Spinal cord (tissue), 10 donors: Measurements from ENCODE around the gene KCNJ9. TPM values are rescaled to one million over a fixed set of nuclear protein-coding genes. Genes with fewer than 3 reads are reported as not detected.

Source experiments
- DNase-seq, 6 donors: peaks; one replicate each; pipeline versions ENCODE4 v3.0.0 to v3.0.0-alpha.2; 2013 to 2015; ENCODE audit warnings: low spot score in 6 of 6, low read depth in 4 of 6
- H3K27ac ChIP-seq: one replicate; pipeline ENCODE4 v1.5.1; 2013; ENCODE audit warnings: low read depth, low read length, control low read depth
- H3K27me3 ChIP-seq: one replicate; pipeline ENCODE4 v1.6.1; 2013; ENCODE audit warnings: low read length; ENCODE audit not compliant: control insufficient read depth, insufficient read depth
- H3K36me3 ChIP-seq: one replicate; pipeline ENCODE4 v1.6.1; 2013; ENCODE audit warnings: low read length; ENCODE audit not compliant: control insufficient read depth, insufficient read depth
- H3K4me1 ChIP-seq: one replicate; pipeline ENCODE4 v1.6.1; 2013; ENCODE audit warnings: low read length; ENCODE audit not compliant: control insufficient read depth, insufficient read depth
- H3K4me3 ChIP-seq: one replicate; pipeline ENCODE4 v1.5.1; 2013; ENCODE audit warnings: low read depth, low read length, control low read depth
- H3K9me3 ChIP-seq: one replicate; pipeline ENCODE4 v1.6.1; 2013; ENCODE audit warnings: low read length; ENCODE audit not compliant: control insufficient read depth, insufficient read depth
- WGBS: methylation state at CpG from one replicate; pipeline ENCODE4 v1.1.5; 2013; ENCODE audit warnings: missing lambda C conversion rate; ENCODE audit not compliant: insufficient coverage; 5-methylcytosine and 5-hydroxymethylcytosine counted together
- polyA plus RNA-seq, 2 donors: library from polyadenylated mRNA; unstranded; fragments of 120-200 nt; gene quantifications; one replicate each; pipeline ENCODE4 v1.2.1, GENCODE V29; 2013; ENCODE audit not compliant: insufficient read length in 2 of 2
- total RNA-seq, 2 donors: library from RNA; depleted of rRNA in 1 of 2; stranded (reverse); fragments of 120-200 nt in 1 of 2; fragments of >200 nt in 1 of 2; gene quantifications; one replicate each; pipeline versions ENCODE4 v1.2.3 to v1.2.4, GENCODE V29; 2013 to 2014
- donor health status: healthy.

Gene KCNJ9
- total and polyA plus RNA-seq, 4 donors, result 2.3 to 11.2 (median 7.7) TPM

DNA sequence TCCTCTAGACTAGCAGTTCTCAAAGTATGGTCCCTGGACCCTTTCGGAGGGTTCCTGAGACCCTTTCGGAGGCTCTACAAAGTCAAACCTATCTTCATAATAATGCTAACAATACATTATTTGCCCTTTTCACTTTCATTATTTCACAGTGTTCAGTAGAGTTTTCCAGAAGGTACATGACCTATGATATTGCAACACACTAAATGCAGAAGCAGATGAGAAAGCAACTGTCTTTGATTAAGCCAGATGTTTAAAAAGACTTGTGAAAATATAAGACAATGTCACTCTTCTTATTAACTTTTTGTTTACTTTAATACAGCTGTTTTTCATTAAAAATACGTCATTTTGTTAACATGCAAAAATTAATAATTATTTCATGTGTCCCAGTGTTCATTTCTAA, 17.2 kb upstream of the KCNJ9 start:
- Histone ChIP-seq H3K36me3 (no peaks in the 10 kb centered on the region), H3K4me3 (no peak overlapping the region), H3K27ac (no peak overlapping the region), H3K9me3 (no peaks in the 10 kb centered on the region), H3K27me3 (no peaks in the 10 kb centered on the region), H3K4me1 (peaks cover 71% of the 10 kb centered on the region)
- WGBS, result 93% methylated on average over 2 of the region's 3 CpGs
- no peak for DNase-seq

DNA sequence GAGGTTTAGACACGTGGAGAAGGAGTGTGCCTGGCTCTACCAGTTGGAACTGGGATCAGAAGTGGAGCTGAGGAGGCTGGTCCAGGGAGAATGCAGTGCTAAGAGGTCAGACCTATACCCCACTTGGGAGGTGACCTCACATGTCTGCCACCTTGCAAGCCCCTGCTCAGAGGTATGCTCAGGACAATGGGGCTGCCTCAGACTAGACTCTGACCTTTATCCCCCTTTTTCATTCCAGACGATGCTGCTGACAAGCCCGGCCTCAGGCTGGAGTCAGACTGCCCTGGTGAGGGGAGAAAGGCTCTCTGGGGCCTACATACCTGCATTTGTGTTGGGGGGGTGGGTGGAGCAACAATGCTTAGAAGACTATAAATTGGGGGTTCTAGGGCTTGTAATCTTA, 16.6 kb upstream of the KCNJ9 start:
- 46% methylated on average over 2 of the region's 3 CpGs for WGBS
- H3K4me3 ChIP-seq, result no peak overlapping the region
- H3K27me3 ChIP-seq, result no peaks in the 10 kb centered on the region
- no peaks in the 10 kb centered on the region for H3K36me3 ChIP-seq
- H3K27ac ChIP-seq, result no peak overlapping the region
- H3K4me1 ChIP-seq, result peaks cover 75% of the 10 kb centered on the region
- DNase-seq, result no peak
- no peaks in the 10 kb centered on the region for H3K9me3 ChIP-seq

DNA sequence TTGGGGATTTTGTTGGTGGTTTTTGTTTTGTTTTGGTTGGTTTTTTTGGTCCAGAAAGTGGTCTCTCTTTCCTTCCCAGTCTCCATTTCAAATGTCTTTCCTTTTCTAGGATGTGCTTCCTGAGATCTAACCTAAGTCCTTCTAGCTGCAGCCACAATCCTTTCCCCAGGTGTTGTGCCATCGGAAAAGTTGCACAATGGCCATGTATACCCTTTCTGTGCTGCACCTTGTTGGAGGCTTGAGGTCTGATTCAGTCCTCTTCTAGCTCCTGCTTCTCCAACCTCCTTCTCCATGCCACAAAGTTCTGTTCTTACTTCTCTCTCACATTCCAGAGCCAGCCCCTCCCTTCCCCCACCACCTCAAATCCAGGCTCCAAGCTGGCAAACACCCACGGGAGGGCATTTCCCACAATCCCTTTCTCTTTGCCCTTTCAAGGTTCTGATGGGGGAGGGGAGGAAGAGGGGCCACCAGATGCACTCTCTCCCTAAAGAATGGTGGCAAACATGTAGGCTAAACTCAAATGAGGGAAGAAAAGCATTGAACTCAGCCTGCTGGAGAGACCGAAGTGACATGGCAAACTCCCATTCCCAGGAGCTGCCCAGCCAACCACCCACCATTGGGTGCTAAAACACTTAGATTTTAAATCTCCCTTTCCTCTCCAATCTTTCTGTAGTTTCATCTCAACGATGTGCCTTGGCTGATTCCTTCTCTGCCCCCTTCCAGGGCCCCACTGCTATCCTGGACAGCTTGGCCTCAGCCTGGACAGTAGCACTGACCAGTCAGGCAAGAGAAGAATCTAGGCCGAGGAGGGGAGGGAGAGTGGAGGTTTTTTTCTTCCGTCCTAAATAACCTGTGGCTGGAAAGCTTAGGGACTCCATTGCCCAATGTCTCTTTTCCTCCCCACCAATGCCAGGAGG, 14.3 kb upstream of the KCNJ9 start:
- 61% methylated on average over 3 of the region's 6 CpGs for WGBS
- no peak for DNase-seq
- Histone ChIP-seq H3K4me1 (peaks cover 65% of the 10 kb centered on the region), H3K4me3 (no peak overlapping the region), H3K9me3 (no peaks in the 10 kb centered on the region), H3K27ac (peak overlapping the region; percentile 90), H3K36me3 (no peaks in the 10 kb centered on the region), H3K27me3 (peaks cover 3% of the 10 kb centered on the region)

DNA sequence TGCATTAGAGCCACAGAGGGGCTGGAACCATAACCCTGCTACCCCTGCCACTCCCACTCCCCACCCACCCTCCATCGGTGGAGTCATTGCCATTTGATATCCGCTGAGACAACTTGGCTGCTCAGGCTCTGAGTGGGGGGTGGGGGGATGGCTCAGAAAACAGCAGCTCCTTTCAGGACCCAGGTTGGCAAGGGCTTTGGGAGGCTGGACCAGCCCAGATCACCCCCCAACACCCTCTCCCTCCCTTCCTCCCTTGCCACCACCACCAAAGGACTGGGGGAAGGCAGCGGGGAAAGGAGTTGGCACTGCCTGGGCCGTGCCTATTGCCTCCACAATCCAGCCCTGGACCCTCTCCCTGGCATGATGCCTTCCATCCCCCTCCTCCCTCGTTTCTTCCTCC, 13.1 kb upstream of the KCNJ9 start:
- peaks cover 53% of the 10 kb centered on the region for H3K4me1 ChIP-seq
- 29% methylated on average over 3 of the region's 5 CpGs for WGBS
- H3K36me3 ChIP-seq, result no peaks in the 10 kb centered on the region
- H3K9me3 ChIP-seq, result no peaks in the 10 kb centered on the region
- peak overlapping the region; percentile 66 for H3K4me3 ChIP-seq
- H3K27ac ChIP-seq, result peak overlapping the region; percentile 90
- peaks cover 3% of the 10 kb centered on the region for H3K27me3 ChIP-seq
- peak in 5 of 6 donors; percentile 70 to 94 (median 78) for DNase-seq

DNA sequence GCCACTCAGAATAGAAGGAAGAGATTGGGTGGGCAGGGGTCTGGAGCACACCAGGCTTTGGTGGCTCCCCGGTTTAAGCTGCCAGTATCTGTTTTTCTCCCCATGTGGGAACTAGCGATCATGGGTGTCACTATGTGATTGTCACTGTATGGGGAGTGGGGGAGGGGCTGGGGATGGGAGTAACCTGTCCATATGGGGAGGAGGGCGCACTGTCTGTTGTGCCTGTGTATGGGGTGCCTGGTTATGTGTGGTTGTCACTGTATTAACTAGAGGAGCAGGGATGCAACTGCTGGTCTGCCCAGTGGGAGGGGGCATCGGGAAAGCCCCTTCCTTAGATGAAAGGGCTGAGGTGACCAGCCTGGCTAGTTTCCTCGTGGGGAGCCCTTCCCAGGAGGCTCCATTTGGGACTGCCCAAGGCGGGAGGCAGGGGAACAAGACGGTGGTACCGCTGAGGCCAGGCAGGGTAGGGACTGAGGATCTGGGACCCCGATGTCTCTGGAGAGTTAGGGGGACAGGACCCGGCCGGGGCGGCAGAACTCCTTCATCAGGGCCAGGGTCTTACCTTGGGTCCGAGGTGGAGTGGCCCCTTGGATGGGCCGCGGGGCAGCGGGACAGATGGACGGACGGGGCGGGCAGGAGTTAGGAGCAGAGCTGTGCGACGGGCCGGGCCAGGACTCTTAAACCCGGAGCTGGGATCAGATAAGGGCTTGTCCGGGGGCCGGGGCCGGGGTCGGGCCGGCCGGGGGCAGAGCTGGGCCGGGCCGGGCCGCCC, 11.7 kb upstream of the KCNJ9 start, which contains the start of gene KCNJ10:
KCNJ10 (minus strand) TSS at position 701 of the 772 bp plus-strand sequence. CDS start 27,628 bp downstream, outside the sequence.
- 3% methylated on average over 26 of the region's 32 CpGs for WGBS
- no peaks in the 10 kb centered on the region for H3K9me3 ChIP-seq
- peaks cover 3% of the 10 kb centered on the region for H3K27me3 ChIP-seq
- H3K4me1 ChIP-seq, result peaks cover 47% of the 10 kb centered on the region
- H3K36me3 ChIP-seq, result no peaks in the 10 kb centered on the region
- H3K4me3 ChIP-seq, result peak within 1 kb of the TSS; percentile 66
- H3K27ac ChIP-seq, result peak within 1 kb of the TSS; percentile 90
- no peak for DNase-seq

DNA sequence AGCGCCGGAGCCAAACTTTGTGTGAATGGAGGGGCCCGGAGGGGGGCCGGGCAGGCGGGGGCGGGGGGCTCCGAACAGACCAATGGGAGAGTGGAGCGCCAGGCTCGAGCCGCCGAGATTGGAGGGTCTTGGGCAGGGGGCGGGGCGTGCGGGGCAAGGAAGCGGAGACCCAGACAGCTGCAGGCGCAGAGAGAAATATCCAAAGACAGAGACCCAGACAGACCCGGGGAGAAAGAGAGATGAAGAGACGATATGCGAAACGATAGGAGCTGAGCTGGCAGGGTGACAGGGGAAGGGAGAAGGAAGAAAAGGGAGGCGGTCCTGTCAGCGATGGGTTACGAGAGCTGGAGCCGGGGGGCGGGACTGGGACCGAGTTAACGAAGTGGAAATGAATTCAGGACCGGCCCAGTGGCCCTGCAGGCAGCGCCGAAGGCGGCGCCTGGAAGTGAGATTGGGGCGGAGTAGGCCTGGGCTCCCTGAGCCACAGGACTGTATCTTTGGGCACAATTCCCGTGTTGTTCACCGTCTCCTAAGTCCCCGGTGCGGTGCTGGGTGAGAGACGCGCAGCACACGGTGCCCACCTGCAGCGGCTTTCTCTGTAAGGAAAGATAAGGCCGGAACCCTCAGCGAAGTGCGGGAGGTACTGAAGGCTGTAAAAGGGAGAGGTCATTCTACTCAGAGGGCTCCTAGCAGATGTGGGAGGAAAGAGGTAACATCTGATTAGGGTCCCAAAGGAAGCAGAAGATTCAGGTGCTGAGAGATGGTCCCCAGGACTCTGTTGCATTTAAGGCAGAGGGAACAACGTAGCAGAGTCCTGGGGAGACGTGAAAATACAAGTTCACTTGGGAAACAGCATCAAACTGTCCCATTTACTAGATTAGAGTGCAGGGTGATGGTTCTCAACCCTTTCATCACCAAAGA, 10.8 kb upstream of the KCNJ9 start:
- H3K36me3 ChIP-seq, result no peaks in the 10 kb centered on the region
- peak overlapping the region; percentile 82 for H3K27ac ChIP-seq
- peak; percentile 70 to 96 (median 80) for DNase-seq
- WGBS, result under 1% methylated on average over 40 of the region's 46 CpGs
- peak overlapping the region; percentile 66 for H3K4me3 ChIP-seq
- no peaks in the 10 kb centered on the region for H3K9me3 ChIP-seq
- peaks cover 3% of the 10 kb centered on the region for H3K27me3 ChIP-seq
- H3K4me1 ChIP-seq, result peaks cover 40% of the 10 kb centered on the region

DNA sequence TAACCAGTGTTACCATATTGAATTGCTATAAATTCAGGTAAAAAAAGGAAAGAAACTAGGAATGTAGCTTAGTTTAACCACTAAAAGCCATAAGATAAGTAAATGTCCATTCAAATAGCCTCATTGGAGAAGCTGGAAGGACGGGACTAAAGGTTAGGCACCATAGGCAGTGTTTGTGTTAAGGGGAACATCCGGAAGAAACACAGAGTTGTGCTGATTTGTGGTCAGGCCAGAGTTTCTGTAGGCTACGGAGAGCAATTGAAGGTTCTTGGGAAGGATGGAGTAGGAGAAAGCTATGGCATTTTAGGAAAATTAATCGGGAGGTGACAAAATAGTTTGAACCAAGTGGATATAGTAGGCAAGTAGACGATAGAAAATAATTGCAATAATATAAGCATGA, 10.0 kb upstream of the KCNJ9 start:
- WGBS, result 85% methylated on average over 5 of the region's 5 CpGs
- no peaks in the 10 kb centered on the region for H3K36me3 ChIP-seq
- H3K27me3 ChIP-seq, result peaks cover 3% of the 10 kb centered on the region
- H3K9me3 ChIP-seq, result no peaks in the 10 kb centered on the region
- DNase-seq, result no peak
- no peak overlapping the region for H3K27ac ChIP-seq
- no peak overlapping the region for H3K4me3 ChIP-seq
- H3K4me1 ChIP-seq, result peaks cover 40% of the 10 kb centered on the region

DNA sequence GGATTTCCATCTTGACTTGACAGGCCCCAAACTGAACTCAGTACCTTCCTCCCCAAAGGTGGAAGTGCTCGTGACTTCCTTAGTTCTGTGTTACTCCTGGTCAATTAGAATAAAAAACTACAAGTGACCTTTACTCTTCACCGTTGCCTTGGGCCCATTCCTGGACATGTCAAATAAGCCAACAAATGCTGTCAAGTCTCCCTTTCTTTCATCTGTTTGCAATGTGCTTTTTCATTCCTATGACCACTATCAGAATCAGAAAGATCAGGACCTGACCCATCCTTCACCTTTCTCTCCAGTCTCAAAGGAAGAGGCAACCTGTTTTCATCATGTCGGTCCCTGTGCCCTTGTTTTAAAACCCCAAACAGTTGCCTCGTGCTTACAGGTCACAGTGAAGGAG, 6.5 kb upstream of the KCNJ9 start:
- no peak overlapping the region for H3K27ac ChIP-seq
- no peak overlapping the region for H3K4me3 ChIP-seq
- DNase-seq, result no peak
- no peaks in the 10 kb centered on the region for H3K36me3 ChIP-seq
- WGBS, result 88% methylated on average over 4 of the region's 4 CpGs
- H3K9me3 ChIP-seq, result no peaks in the 10 kb centered on the region
- peaks cover 23% of the 10 kb centered on the region for H3K4me1 ChIP-seq
- H3K27me3 ChIP-seq, result peaks cover 3% of the 10 kb centered on the region

DNA sequence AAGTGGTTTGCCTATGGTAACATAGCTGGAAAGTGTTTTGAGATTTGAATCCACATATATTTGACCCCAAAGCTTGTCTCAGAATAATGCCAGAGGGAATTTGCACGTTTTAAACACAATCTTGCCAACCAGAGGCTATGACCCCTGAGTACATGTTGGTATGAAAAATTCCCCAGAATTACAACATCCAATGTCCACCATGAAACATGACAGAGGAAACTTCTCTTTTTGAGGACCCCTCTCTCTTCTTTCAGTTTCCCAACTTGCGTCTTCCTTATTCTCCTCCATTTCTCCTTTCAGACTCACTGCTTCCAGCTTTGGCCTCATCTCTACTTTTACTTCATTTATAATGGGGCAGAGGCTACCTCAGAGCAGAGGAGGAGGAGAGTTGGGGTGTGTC, 5.5 kb upstream of the KCNJ9 start:
- no peaks in the 10 kb centered on the region for H3K36me3 ChIP-seq
- H3K27ac ChIP-seq, result no peak overlapping the region
- H3K27me3 ChIP-seq, result peaks cover 3% of the 10 kb centered on the region
- no peaks in the 10 kb centered on the region for H3K9me3 ChIP-seq
- H3K4me3 ChIP-seq, result no peak overlapping the region
- no CpG with 5 or more reads among the region's 2 CpGs for WGBS
- no peak for DNase-seq
- H3K4me1 ChIP-seq, result peaks cover 19% of the 10 kb centered on the region
